ENCODE data around the gene SPAG16. TPM values are rescaled to one million over a fixed set of nuclear protein-coding genes. Genes with fewer than 3 reads are reported as not detected.

SPAG16 gene
- total RNA-seq, 1 experiment from 2014 or later, result 16.0 TPM

GRCh38 chr2:213544940-213545339, 260.7 kb downstream of the SPAG16 start:
- H3K9me3 Mint-ChIP-seq, result 0 out of 2 replicates have a peak, but pooled peaks cover 3% of the 10 kb centered on the region
- peaks cover 15% of the 10 kb centered on the region for H3K4me1 Mint-ChIP-seq
- H3K4me3 Mint-ChIP-seq, result no peak overlapping the region
- TF ChIP-seq ZNF263 (CRISPR knock-in tag; IDR thresholded peaks at IDR 0.05; ENCODE audit: low read depth), result no peak
- TF ChIP-seq TEAD1 (CRISPR knock-in tag; IDR thresholded peaks at IDR 0.05), result no peak
- TF ChIP-seq KAT7 (CRISPR knock-in tag; IDR thresholded peaks at IDR 0.05; ENCODE audit: borderline replicate concordance), result no peak
- TF ChIP-seq CDX4 (CRISPR knock-in tag; IDR thresholded peaks at IDR 0.05; ENCODE audit: borderline replicate concordance), result no peak
- TF ChIP-seq CREM (CRISPR knock-in tag; IDR thresholded peaks at IDR 0.05), result no peak
- TF ChIP-seq GRHL2 (CRISPR knock-in tag; IDR thresholded peaks at IDR 0.05; ENCODE audit: insufficient replicate concordance, severe bottlenecking), result no peak
- DNase-seq (ENCODE audit: low spot score) (no peak), ATAC-seq (no peak)
- H3K27ac Mint-ChIP-seq, result no peak overlapping the region
- H3K27me3 Mint-ChIP-seq (ENCODE audit: low read depth), result no peaks in the 10 kb centered on the region
- ChIA-PET POLR2A (no interaction called here), CTCF (no interaction called here)
- H3K36me3 Mint-ChIP-seq, result no peaks in the 10 kb centered on the region

DNA sequence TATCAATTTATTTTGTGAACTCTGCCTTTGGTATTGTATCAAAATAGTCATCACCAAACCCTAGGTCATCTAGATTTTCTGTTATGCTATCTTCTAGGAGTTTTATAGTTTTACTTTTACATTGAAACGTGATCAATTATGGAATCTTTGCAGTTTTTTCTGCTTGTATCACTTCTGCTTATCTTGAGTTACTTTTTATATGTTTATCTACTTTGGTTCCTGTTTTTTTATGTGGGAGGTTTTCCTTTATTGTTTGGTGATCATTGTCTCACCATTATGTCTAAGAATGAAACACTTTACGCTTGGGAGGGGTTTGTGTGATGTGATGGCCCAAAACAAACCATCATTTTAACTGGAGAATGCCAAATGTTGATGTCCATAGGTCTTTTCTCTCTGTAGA, 261.2 kb downstream of the SPAG16 start:
- Mint-ChIP-seq H3K27me3 (ENCODE audit: low read depth) (no peaks in the 10 kb centered on the region), H3K4me1 (peaks cover 15% of the 10 kb centered on the region), H3K9me3 (0 out of 2 replicates have a peak, but pooled peaks cover 3% of the 10 kb centered on the region), H3K4me3 (no peak overlapping the region), H3K36me3 (no peaks in the 10 kb centered on the region), H3K27ac (0 out of 2 replicates have a peak overlapping the region, but pooled peaks have one; percentile 11)
- TF ChIP-seq CBFB (CRISPR knock-in tag; IDR thresholded peaks at IDR 0.05; ENCODE audit: low read depth) (no peak), ZNF423 (CRISPR knock-in tag; IDR thresholded peaks at IDR 0.05) (no peak), ZNF317 (CRISPR knock-in tag; IDR thresholded peaks at IDR 0.05; ENCODE audit: borderline replicate concordance, low read depth) (no peak)
- TF ChIP-seq, protein P1, sequence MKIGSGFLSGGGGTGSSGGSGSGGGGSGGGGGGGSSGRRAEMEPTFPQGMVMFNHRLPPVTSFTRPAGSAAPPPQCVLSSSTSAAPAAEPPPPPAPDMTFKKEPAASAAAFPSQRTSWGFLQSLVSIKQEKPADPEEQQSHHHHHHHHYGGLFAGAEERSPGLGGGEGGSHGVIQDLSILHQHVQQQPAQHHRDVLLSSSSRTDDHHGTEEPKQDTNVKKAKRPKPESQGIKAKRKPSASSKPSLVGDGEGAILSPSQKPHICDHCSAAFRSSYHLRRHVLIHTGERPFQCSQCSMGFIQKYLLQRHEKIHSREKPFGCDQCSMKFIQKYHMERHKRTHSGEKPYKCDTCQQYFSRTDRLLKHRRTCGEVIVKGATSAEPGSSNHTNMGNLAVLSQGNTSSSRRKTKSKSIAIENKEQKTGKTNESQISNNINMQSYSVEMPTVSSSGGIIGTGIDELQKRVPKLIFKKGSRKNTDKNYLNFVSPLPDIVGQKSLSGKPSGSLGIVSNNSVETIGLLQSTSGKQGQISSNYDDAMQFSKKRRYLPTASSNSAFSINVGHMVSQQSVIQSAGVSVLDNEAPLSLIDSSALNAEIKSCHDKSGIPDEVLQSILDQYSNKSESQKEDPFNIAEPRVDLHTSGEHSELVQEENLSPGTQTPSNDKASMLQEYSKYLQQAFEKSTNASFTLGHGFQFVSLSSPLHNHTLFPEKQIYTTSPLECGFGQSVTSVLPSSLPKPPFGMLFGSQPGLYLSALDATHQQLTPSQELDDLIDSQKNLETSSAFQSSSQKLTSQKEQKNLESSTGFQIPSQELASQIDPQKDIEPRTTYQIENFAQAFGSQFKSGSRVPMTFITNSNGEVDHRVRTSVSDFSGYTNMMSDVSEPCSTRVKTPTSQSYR (CRISPR knock-in tag; IDR thresholded peaks at IDR 0.05), result no peak
- ChIA-PET POLR2A (no interaction called here), CTCF (interaction anchor here (0.7 kb wide), 1 partner anchor 19 kb away, joined by 3 read pairs; no protein-coding TSS in a partner anchor)
- DNase-seq (ENCODE audit: low spot score) (no peak), ATAC-seq (no peak)

DNA sequence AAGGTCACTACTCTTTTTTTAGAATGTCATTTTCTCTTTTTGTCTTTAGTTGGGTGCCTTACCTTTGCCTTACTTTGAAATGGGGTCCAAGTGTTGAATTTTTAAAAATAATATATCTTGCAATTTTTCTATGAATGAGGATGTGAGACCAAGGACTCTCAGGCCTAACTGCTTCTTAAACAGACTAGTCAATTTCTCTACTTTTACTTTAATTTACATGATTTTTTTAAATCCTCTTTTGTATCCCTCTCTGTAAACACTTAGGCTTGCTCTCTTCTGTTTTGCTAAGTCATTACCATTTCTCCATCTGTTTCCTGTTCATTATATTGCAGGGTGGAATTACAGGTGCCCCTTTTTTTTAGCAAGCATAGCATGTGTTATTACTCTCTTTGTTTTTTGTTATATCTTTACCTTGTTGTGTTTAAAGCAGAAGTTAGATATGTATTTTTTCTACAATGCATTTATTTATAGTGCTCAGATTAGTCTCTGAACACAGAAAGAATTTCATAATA, 261.8 kb downstream of the SPAG16 start:
- Mint-ChIP-seq H3K9me3 (0 out of 2 replicates have a peak, but pooled peaks cover 3% of the 10 kb centered on the region), H3K4me1 (peaks cover 15% of the 10 kb centered on the region), H3K27me3 (ENCODE audit: low read depth) (no peaks in the 10 kb centered on the region), H3K4me3 (no peak overlapping the region), H3K27ac (peak overlapping the region; percentile 4; the same call in 1 of the 2 replicates), H3K36me3 (no peaks in the 10 kb centered on the region)
- no peak for ATAC-seq
- ChIA-PET POLR2A (no interaction called here), CTCF (interaction anchor here (0.7 kb wide), 1 partner anchor 19 kb away, joined by 3 read pairs; no protein-coding TSS in a partner anchor)
- DNase-seq (ENCODE audit: low spot score), result no peak
- no peak for TF ChIP-seq JAZF1 (CRISPR knock-in tag; IDR thresholded peaks at IDR 0.05)
- no peak for TF ChIP-seq ZNF396 (CRISPR knock-in tag; IDR thresholded peaks at IDR 0.05; ENCODE audit: borderline replicate concordance)
- no peak for TF ChIP-seq ZNF121 (CRISPR knock-in tag; IDR thresholded peaks at IDR 0.05)
- TF ChIP-seq TCF7 (CRISPR knock-in tag; IDR thresholded peaks at IDR 0.05; ENCODE audit: low read depth), result no peak
- no peak for TF ChIP-seq ATF6 (CRISPR knock-in tag; IDR thresholded peaks at IDR 0.05)
- TF ChIP-seq TP53 (CRISPR knock-in tag; IDR thresholded peaks at IDR 0.05), result no peak
- no peak for TF ChIP-seq ERG (CRISPR knock-in tag; IDR thresholded peaks at IDR 0.05)
- TF ChIP-seq PREB (CRISPR knock-in tag; IDR thresholded peaks at IDR 0.05; ENCODE audit: borderline replicate concordance), result no peak
- TF ChIP-seq ZNF138 (CRISPR knock-in tag; conservative IDR thresholded peaks at IDR 0.05), result no peak
- TF ChIP-seq ZNF532 (CRISPR knock-in tag; IDR thresholded peaks at IDR 0.05; ENCODE audit: borderline replicate concordance), result no peak
